ENCODE measurements around the gene THAP10. TPM values are rescaled to one million over a fixed set of nuclear protein-coding genes. Genes with fewer than 3 reads are reported as not detected.

THAP10 gene
- total RNA-seq, 1 donor from 2014 or later: 5.6 TPM

GRCh38 chr15:70834999-70835398, 57.2 kb downstream of the THAP10 start:
- TF ChIP-seq CTCF (IDR thresholded peaks at IDR 0.05; ENCODE audit: borderline replicate concordance): no peak
- no peaks in the 10 kb centered on the region for H3K27me3 ChIP-seq (ENCODE audit: low read depth)
- no peak for DNase-seq
- H3K4me1 ChIP-seq: peaks cover 47% of the 10 kb centered on the region
- peak overlapping the region; percentile 83 for H3K27ac ChIP-seq (replicated peaks)
- no peaks in the 10 kb centered on the region for H3K9me3 ChIP-seq (replicated peaks)
- peaks cover 48% of the 10 kb centered on the region for H3K36me3 ChIP-seq
- intact Hi-C loops (cut with micrococcal nuclease): no loop called here
- no peak overlapping the region for H3K4me3 ChIP-seq

GRCh38 chr15:70833861-70834765, 58.1 kb downstream of the THAP10 start:
- Histone ChIP-seq H3K27ac (replicated peaks) (peak overlapping the region; percentile 83), H3K27me3 (ENCODE audit: low read depth) (no peaks in the 10 kb centered on the region), H3K4me3 (no peak overlapping the region), H3K4me1 (peaks cover 56% of the 10 kb centered on the region), H3K36me3 (peaks cover 48% of the 10 kb centered on the region), H3K9me3 (replicated peaks) (no peaks in the 10 kb centered on the region)
- no peak for TF ChIP-seq CTCF (IDR thresholded peaks at IDR 0.05; ENCODE audit: borderline replicate concordance)
- DNase-seq: no peak
- intact Hi-C loops (cut with micrococcal nuclease): no loop called here

GRCh38 chr15:70833422-70833821, 58.8 kb downstream of the THAP10 start:
- TF ChIP-seq CTCF (IDR thresholded peaks at IDR 0.05; ENCODE audit: borderline replicate concordance): no peak
- Histone ChIP-seq H3K36me3 (peaks cover 48% of the 10 kb centered on the region), H3K4me1 (peaks cover 62% of the 10 kb centered on the region), H3K4me3 (no peak overlapping the region), H3K27ac (replicated peaks) (peak overlapping the region; percentile 83), H3K9me3 (replicated peaks) (no peaks in the 10 kb centered on the region), H3K27me3 (ENCODE audit: low read depth) (no peaks in the 10 kb centered on the region)
- no peak for DNase-seq
- intact Hi-C loops (cut with micrococcal nuclease): no loop called here

GRCh38 chr15:70832176-70832575, 60.1 kb downstream of the THAP10 start:
- DNase-seq: no peak
- no peak overlapping the region for H3K27ac ChIP-seq (replicated peaks)
- H3K4me3 ChIP-seq: no peak overlapping the region
- no peaks in the 10 kb centered on the region for H3K27me3 ChIP-seq (ENCODE audit: low read depth)
- H3K36me3 ChIP-seq: peaks cover 48% of the 10 kb centered on the region
- H3K9me3 ChIP-seq (replicated peaks): no peaks in the 10 kb centered on the region
- no peak for TF ChIP-seq CTCF (IDR thresholded peaks at IDR 0.05; ENCODE audit: borderline replicate concordance)
- intact Hi-C loops (cut with micrococcal nuclease): no loop called here
- H3K4me1 ChIP-seq: peaks cover 62% of the 10 kb centered on the region

Other genes starting within 250 kb of the THAP10 start
- 33.7 TPM for gene UACA, start 128.9 kb downstream of the THAP10 start, total RNA-seq
- 50.6 TPM for gene LARP6, start 38.3 kb downstream of the THAP10 start, total RNA-seq
- 86.6 TPM for gene LRRC49, start 393 bp upstream of the THAP10 start, total RNA-seq
- 95.8 TPM for gene THSD4, start 223.0 kb upstream of the THAP10 start, total RNA-seq